ENCODE data around the gene LAMA3.

Gene LAMA3

GRCh38 chr18:23765931-23766330, 76.7 kb downstream of the LAMA3 start:
- DNase-seq (ENCODE audit: low read depth in 2 of 2): no peak

- DNase-seq (ENCODE audit: low read depth in 2 of 2): no peak
Measured at GRCh38 chr18:23772327-23773024, 83.2 kb downstream of the LAMA3 start.

- DNase-seq (ENCODE audit: low read depth in 2 of 2): no peak
Measured at GRCh38 chr18:23776306-23776705, 87.1 kb downstream of the LAMA3 start.

GRCh38 chr18:23778828-23779227, 89.6 kb downstream of the LAMA3 start:
- no peak for DNase-seq (ENCODE audit: low read depth in 2 of 2)

GRCh38 chr18:23779696-23780303, 90.5 kb downstream of the LAMA3 start:
- DNase-seq (ENCODE audit: low read depth in 2 of 2): no peak

- no peak for DNase-seq (ENCODE audit: low read depth in 2 of 2)
Measured at GRCh38 chr18:23784832-23785245, 95.6 kb downstream of the LAMA3 start.

GRCh38 chr18:23793051-23793450, 103.8 kb downstream of the LAMA3 start:
- no peak for DNase-seq (ENCODE audit: low read depth in 2 of 2)

GRCh38 chr18:23793985-23794867, 105.0 kb downstream of the LAMA3 start:
- DNase-seq (ENCODE audit: low read depth in 2 of 2): no peak

GRCh38 chr18:23798249-23798648, 109.0 kb downstream of the LAMA3 start:
- DNase-seq (ENCODE audit: low read depth in 2 of 2): no peak

GRCh38 chr18:23798824-23799223, 109.6 kb downstream of the LAMA3 start:
- DNase-seq (ENCODE audit: low read depth in 2 of 2): no peak

- no peak for DNase-seq (ENCODE audit: low read depth in 2 of 2)
Measured at GRCh38 chr18:23799540-23799939, 110.3 kb downstream of the LAMA3 start.

GRCh38 chr18:23800902-23801301, 111.6 kb downstream of the LAMA3 start:
- no peak for DNase-seq (ENCODE audit: low read depth in 2 of 2)

GRCh38 chr18:23802817-23803216, 113.6 kb downstream of the LAMA3 start:
- no peak for DNase-seq (ENCODE audit: low read depth in 2 of 2)

GRCh38 chr18:23803755-23804154, 114.5 kb downstream of the LAMA3 start:
- no peak for DNase-seq (ENCODE audit: low read depth in 2 of 2)

GRCh38 chr18:23805898-23806297, 116.6 kb downstream of the LAMA3 start:
- no peak for DNase-seq (ENCODE audit: low read depth in 2 of 2)

- DNase-seq (ENCODE audit: low read depth in 2 of 2): no peak
Measured at GRCh38 chr18:23809415-23809814, 120.2 kb downstream of the LAMA3 start.

GRCh38 chr18:23810396-23810795, 121.1 kb downstream of the LAMA3 start:
- DNase-seq (ENCODE audit: low read depth in 2 of 2): no peak

GRCh38 chr18:23811176-23811575, 121.9 kb downstream of the LAMA3 start:
- DNase-seq (ENCODE audit: low read depth in 2 of 2): no peak

- no peak for DNase-seq (ENCODE audit: low read depth in 2 of 2)
Measured at GRCh38 chr18:23812546-23813440, 123.5 kb downstream of the LAMA3 start.

GRCh38 chr18:23814991-23815614, 125.8 kb downstream of the LAMA3 start:
- DNase-seq (ENCODE audit: low read depth in 2 of 2): no peak

- DNase-seq (ENCODE audit: low read depth in 2 of 2): no peak
Measured at GRCh38 chr18:23816021-23816420, 126.8 kb downstream of the LAMA3 start.

Data from stimulated activated CD4-positive, alpha-beta T cell treated with anti-CD3 and anti-CD28 coated beads, Interleukin-1b, Interleukin-23, amount 100 ng/mL, for 4 hours (primary cell).